ENCODE results near the gene ROBO1.
"Not testable (repeated sequence)": the region's sequence is repeated elsewhere in the genome, so short reads cannot be mapped to it uniquely, and the experiment has no call there.

Gene ROBO1

GRCh38 chr3:79354179-79354688, 413.6 kb downstream of the ROBO1 start:
- H3K4me3 ChIP-seq (ENCODE audit: low read length): no peak overlapping the region
- no peak for DNase-seq (ENCODE audit: low read depth, low spot score)

GRCh38 chr3:79351699-79352098, 416.1 kb downstream of the ROBO1 start:
- DNase-seq (ENCODE audit: low read depth, low spot score): no peak
- no peak overlapping the region for H3K4me3 ChIP-seq (ENCODE audit: low read length)

- no peak overlapping the region for H3K4me3 ChIP-seq (ENCODE audit: low read length)
- DNase-seq (ENCODE audit: low read depth, low spot score): no peak
These were observed 422.6 kb downstream of the ROBO1 start for GRCh38 chr3:79344876-79345871.

- DNase-seq (ENCODE audit: low read depth, low spot score): no peak
- no peak overlapping the region for H3K4me3 ChIP-seq (ENCODE audit: low read length)
These were observed 425.8 kb downstream of the ROBO1 start for GRCh38 chr3:79341961-79342360.

- H3K4me3 ChIP-seq (ENCODE audit: low read length): no peak overlapping the region
- DNase-seq (ENCODE audit: low read depth, low spot score): no peak
These were observed 428.0 kb downstream of the ROBO1 start for GRCh38 chr3:79339846-79340245.

- DNase-seq (ENCODE audit: low read depth, low spot score): no peak
These were observed 430.0 kb downstream of the ROBO1 start for GRCh38 chr3:79337798-79338197.

GRCh38 chr3:79329154-79329553, 438.6 kb downstream of the ROBO1 start:
- DNase-seq (ENCODE audit: low read depth, low spot score): no peak
- no peak overlapping the region for H3K4me3 ChIP-seq (ENCODE audit: low read length)

More at GRCh38 chr3:79337798-79338197, 430.0 kb downstream of the ROBO1 start:
- no peak overlapping the region for H3K4me3 ChIP-seq (ENCODE audit: low read length)

- no peak for DNase-seq (ENCODE audit: low read depth, low spot score)
- H3K4me3 ChIP-seq (ENCODE audit: low read length): no peak overlapping the region
These were observed 441.2 kb downstream of the ROBO1 start for GRCh38 chr3:79326642-79327041.

GRCh38 chr3:79325833-79326383, 441.9 kb downstream of the ROBO1 start:
- not testable (repeated sequence) for DNase-seq (ENCODE audit: low read depth, low spot score); H3K4me3 ChIP-seq (ENCODE audit: low read length)

GRCh38 chr3:79317551-79318518, 450.0 kb downstream of the ROBO1 start:
- H3K4me3 ChIP-seq (ENCODE audit: low read length): no peak overlapping the region
- DNase-seq (ENCODE audit: low read depth, low spot score): no peak

GRCh38 chr3:79314962-79315361, 452.8 kb downstream of the ROBO1 start:
- H3K4me3 ChIP-seq (ENCODE audit: low read length): no peak overlapping the region
- no peak for DNase-seq (ENCODE audit: low read depth, low spot score)

- no peak overlapping the region for H3K4me3 ChIP-seq (ENCODE audit: low read length)
- DNase-seq (ENCODE audit: low read depth, low spot score): no peak
These were observed 453.3 kb downstream of the ROBO1 start for GRCh38 chr3:79314544-79314943.

GRCh38 chr3:79310016-79310415, 457.8 kb downstream of the ROBO1 start:
- H3K4me3 ChIP-seq (ENCODE audit: low read length): no peak overlapping the region
- no peak for DNase-seq (ENCODE audit: low read depth, low spot score)

- no peak for DNase-seq (ENCODE audit: low read depth, low spot score)
- no peak overlapping the region for H3K4me3 ChIP-seq (ENCODE audit: low read length)
These were observed 460.7 kb downstream of the ROBO1 start for GRCh38 chr3:79306934-79307570.

GRCh38 chr3:79299949-79300635, 467.7 kb downstream of the ROBO1 start:
- H3K4me3 ChIP-seq (ENCODE audit: low read length): not testable (repeated sequence)

GRCh38 chr3:79297245-79297960, 470.4 kb downstream of the ROBO1 start:
- no peak for DNase-seq (ENCODE audit: low read depth, low spot score)
- H3K4me3 ChIP-seq (ENCODE audit: low read length): no peak overlapping the region

More at GRCh38 chr3:79299949-79300635, 467.7 kb downstream of the ROBO1 start:
- DNase-seq (ENCODE audit: low read depth, low spot score): not testable (repeated sequence)

GRCh38 chr3:79286882-79287281, 480.9 kb downstream of the ROBO1 start:
- no peak for DNase-seq (ENCODE audit: low read depth, low spot score)
- no peak overlapping the region for H3K4me3 ChIP-seq (ENCODE audit: low read length)
